OCI-LY7 (cell line): Measurements from ENCODE around the gene DTWD2.

Experiments used
- CTCF ChIP-seq: fragments of 200-600 bp; sonication (generic); conservative IDR thresholded peaks from 2 replicates; pipeline ENCODE4 v1.5.1; 2014; ENCODE audit warnings: mild to moderate bottlenecking, antibody characterized with exemption, low read length, moderate library complexity, mixed read lengths
- EZH2phosphoT487 ChIP-seq: fragments of 200-600 bp; sonication (generic); IDR thresholded peaks from 2 replicates; pipeline ENCODE4 v1.6.1; 2018; ENCODE audit warnings: low read depth, borderline replicate concordance, mild to moderate bottlenecking, mixed run types, antibody characterized with exemption, low read length, moderate library complexity, mixed read lengths

GRCh38 chr5:118883362-118883761, 105.0 kb downstream of the DTWD2 start:
- TF ChIP-seq CTCF (no peak), EZH2phosphoT487 (no peak)
